HFF-Myc (cell line): ENCODE data around the gene ZDHHC11.
"Not testable (repeated sequence)": the region's sequence is repeated elsewhere in the genome, so short reads cannot be mapped to it uniquely, and the experiment has no call there.

Experiments used
- DNase-seq: peaks from one replicate; pipeline ENCODE4 v3.0.0-alpha.2; 2011; ENCODE audit warnings: low read depth; ENCODE audit errors: extremely low read depth
- H3K4me3 ChIP-seq: replicated peaks from 2 replicates; pipeline ENCODE4 v1.5.1; 2011; ENCODE audit warnings: low read depth, mild to moderate bottlenecking, control low read depth, low read length
- CTCF ChIP-seq: IDR thresholded peaks from 2 replicates; pipeline ENCODE4 v1.5.1; 2012; ENCODE audit warnings: mild to moderate bottlenecking, low read depth, low read length, control low read depth; ENCODE audit errors: missing control alignments

Gene ZDHHC11

DNA sequence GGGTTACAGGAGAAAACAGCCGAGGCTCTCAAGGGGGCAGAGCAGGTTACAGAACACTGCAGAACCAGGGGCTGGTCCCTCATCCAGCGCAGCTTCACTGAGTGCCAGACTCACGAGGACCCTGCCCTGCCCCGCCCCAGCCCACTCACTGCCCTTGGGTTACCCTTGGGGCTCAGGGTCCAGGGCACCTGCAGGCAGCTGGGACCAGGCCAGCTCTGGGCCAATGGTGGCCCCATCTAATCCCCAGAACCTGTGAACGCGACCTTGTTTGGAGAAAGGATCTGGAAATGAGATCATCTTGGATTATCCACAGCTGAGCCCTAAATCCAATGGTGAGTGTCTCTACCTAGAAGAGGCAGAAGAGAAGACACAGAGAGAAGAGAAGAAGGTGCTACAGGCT is 72.4 kb downstream of the ZDHHC11 start:
- DNase-seq, H3K4me3 ChIP-seq: not testable (repeated sequence)

- no peak for TF ChIP-seq CTCF
- H3K4me3 ChIP-seq, result no peak overlapping the region
- no peak for DNase-seq
These were observed 73.0 kb downstream of the ZDHHC11 start for GRCh38 chr5:777756-778161.

DNA sequence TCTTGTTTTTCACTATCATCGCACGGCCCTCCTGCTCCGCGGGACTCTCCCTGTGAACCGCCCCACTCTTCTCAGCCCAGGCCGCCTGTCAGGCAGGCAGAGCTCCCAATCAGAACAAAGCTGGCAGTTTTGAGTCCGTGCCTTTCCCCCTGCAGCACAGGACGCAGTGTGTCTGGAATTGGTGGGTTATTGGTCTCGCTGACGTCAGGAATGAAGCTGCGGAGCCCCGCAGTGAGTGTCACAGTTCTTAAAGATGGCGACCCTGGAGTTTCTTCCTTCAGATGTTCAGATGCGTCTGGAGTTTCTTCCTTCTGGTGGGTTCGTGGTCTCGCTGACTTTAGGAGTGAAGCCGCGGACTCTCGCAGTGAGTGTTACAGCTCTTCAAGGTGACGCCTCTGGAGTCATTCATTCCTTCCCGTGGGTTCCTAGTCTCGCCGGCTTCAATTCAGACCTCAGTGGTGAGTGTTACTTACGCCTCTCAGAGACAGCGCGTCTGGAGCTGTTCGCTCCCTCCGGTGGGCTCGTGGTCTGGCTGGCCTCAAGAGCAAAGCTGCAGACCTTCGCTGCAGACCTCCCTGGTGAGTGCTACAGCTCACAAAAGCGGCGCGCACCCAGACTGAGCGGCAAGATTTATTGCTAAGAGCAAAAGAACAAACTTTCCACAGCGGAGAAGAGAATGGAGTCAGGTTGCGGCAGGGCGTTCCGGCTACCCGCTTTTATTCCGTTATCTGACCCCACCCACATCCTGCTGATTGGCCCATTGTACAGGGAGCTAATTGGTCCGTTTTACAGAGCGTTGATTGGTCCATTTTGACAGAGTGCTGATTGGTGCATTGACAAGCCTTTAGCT is 73.7 kb downstream of the ZDHHC11 start:
- no peak for TF ChIP-seq CTCF
- DNase-seq, result no peak

DNA sequence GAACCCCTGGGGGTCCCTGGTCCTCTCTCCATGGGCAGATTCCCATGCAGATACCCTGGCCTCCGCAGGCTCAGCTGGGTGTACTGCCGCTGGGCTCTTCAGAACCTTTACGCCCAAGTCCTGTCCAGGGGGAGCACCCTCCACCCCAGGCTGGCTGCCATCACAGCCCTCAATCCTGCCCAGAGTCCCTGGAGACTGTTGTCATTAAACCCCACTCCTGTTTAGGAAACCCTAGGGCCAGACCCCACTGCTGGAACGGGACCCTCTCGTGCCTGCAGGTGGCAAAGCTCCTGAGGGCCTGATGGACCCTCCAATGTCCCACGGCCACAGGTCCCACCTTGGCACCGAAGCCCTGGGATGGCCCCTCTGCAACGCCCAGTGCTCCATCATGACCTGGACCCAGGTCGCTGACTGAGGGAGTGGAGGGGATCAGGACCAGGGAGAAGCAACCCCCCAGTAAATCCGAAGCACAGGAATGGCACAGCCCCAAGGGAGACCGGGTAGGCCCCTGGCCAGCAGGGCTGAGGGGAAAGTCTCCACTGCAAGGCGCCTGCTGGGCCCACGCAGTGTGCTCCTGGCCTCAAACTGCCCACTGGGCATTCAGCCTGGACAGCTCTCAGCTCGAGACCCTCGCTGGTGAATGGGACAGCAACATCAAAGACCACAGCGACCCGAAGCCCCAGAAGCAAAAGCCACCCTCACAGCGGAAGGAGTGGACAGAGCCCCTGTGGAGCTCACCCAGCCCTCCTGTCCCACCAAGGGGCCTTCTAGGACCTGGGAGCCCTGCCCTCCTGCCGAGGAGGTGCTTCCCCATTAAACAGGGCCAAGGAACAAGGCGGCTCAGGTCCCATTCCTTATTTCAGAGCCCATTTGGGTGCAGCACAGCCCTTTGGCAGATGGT is 74.6 kb downstream of the ZDHHC11 start:
- no peak overlapping the region for H3K4me3 ChIP-seq
- DNase-seq, result no peak
- no peak for TF ChIP-seq CTCF

More for the DNA sequence above, 73.7 kb downstream of the ZDHHC11 start:
- no peak overlapping the region for H3K4me3 ChIP-seq

GRCh38 chr5:775595-775960 is 75.2 kb downstream of the ZDHHC11 start:
- not testable (repeated sequence) for DNase-seq, H3K4me3 ChIP-seq

DNA sequence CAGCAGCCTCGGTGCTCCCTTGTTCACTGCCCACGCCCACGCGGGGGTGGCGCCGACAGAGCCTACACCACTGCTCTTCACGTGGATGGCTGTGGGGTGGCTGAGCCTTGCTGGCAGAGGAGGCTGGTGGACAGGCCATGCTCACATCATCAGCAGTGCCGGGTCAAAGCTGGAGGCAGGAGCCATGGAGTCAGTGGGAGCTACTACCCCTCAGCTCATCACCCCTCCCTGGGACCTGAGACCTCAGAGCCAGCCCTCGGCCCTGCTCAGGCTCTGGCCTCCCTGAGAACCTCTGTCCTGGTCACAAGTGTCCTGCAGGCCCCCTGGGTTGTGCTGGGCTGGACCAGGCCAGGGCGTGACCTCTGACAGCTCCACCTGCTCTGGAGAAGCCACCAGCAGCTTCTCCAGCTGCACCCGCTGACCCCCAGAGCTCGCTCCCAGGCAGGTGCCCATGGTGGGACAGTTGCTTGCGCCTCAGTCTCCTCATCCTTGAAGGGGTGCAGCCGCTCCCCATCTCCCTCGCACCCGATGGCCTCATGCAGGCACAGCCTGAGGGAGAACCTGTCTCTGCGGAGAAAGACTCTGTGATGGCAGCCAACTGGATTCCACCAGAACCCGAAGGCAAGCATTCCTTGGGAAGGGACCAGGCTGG is 75.8 kb downstream of the ZDHHC11 start:
- not testable (repeated sequence) for DNase-seq, H3K4me3 ChIP-seq

DNA sequence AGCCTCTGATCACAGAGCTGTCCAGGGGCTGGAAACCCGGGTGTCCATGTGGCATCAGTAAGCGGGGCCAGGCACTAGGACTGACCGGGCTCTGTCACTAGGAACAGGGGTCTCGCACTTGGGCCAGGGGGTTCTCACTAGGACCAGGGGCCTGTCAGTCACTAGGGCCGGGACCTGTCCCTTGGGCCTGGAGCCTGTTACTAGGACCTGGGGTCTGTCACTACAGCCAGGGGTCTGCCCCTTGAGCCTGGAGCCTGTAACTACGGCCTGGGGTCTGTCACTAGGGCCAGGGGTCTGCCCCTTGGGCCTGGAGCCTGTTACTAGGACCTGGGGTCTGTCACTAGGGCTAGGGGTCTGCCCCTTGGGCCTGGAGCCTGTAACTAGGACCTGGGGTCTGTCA is 76.5 kb downstream of the ZDHHC11 start:
- DNase-seq, H3K4me3 ChIP-seq: not testable (repeated sequence)

DNA sequence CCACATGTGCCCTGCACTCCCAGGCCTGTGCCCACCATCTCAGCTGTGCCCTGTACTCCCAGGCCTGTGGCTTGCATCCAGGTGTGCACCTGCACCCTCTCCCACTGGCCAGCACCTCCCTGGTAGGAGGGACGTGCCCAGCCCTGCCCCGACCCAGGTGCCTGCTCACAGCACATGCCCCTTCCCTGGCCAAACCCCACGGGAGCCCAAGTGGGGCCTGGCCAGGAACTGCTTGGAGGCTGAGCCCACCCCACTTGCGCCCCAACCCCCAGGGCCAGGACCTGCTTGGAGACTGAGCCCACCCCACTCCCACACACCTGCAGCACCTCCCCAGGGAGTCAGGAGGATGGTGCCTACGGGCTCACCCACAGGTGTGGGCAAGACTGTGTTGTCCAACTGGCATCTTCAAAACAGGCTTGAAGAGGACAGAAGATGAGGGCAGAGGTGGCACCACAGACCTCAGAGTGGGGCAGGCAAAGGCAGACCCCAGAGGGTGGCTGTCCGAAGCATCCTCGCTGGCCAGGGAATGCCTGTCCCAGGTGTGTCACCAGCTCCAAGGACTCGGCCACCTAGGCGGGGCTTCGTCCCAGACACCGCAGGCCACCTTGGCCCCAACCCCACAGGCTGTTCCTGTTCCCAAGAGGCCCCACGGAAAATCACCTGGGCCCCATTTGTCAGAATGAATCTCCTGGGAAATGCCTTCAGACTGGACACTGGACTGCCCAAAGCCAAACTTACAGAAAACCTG is 77.1 kb downstream of the ZDHHC11 start:
- DNase-seq, result no peak

GRCh38 chr5:772931-773330 is 77.9 kb downstream of the ZDHHC11 start:
- H3K4me3 ChIP-seq, DNase-seq: not testable (repeated sequence)

More for the DNA sequence above, 77.1 kb downstream of the ZDHHC11 start:
- H3K4me3 ChIP-seq, result no peak overlapping the region
- no peak for TF ChIP-seq CTCF

DNA sequence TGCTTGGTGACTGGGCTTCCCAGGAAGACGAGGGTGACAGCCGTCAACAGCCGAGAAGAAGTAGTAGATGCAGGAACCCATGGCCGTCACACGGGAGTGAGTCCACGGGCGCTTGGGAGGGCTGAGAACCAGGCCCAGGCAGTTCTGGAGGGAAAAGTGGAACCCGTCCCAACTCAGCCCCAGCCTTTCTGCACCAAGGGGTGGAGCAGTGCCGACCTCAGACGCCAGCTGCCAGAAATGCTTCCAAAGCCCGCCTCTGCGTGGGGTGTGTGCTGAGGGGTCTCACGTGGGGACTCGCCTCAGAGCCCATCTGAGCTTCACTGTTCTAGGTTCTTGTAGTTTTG is 78.3 kb downstream of the ZDHHC11 start:
- not testable (repeated sequence) for DNase-seq, H3K4me3 ChIP-seq

DNA sequence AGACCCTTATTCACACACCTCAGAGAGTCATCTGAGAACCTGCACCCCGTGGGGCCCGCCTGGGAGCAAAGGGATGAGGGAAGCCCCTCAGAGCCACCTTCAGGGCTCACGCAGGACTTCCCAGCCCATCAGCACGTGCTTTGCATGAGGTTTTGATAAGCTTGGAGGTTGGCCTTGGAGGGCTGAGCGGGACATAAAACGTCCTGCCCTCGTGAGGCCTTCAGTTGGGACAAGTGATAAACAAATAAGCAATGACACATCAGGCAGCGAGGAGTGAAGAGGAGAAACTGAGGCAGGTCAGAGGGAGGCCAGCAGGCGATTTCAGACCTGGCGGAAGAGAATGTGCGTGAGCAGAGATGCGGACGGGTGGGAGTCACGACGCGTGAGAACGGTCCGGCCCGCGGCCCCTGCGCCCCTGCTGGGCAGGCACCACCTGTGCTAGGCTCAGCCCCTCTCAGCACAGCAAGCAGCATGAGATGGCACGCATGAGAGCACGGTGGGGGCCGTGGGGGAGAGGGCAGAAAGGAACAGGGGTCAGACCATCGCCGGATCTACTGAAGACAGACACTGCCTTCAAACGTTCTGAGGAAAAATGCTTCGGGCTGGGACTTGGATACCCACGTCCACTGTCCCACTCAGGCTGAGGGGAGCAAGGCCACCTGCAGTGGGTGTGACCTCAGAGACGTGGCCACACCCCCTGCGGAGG is 78.8 kb downstream of the ZDHHC11 start:
- H3K4me3 ChIP-seq, DNase-seq: not testable (repeated sequence)
